Keratinocyte (primary cell): Measurements from ENCODE around the gene SULT1B1. TPM values are rescaled to one million over a fixed set of nuclear protein-coding genes. Genes with fewer than 3 reads are reported as not detected.

Source experiments
- DNase-seq: peaks from one replicate; pipeline ENCODE4 v3.0.0-alpha.2; 2011; ENCODE audit warnings: low read depth, missing footprints, low spot score
- FAIRE-seq: peaks from 2 replicates; lab custom pipeline; 2011; peaks lifted over from hg19 to GRCh38; lab: Jason Lieb, UNC
- H2AFZ ChIP-seq: 2 replicates; pipeline ENCODE4 v1.6.0; 2012; ENCODE audit warnings: low read length, control low read depth, inconsistent platforms; ENCODE audit not compliant: control insufficient read depth
- H3K27ac ChIP-seq: 2 replicates; pipeline ENCODE4 v1.5.1; 2011; ENCODE audit warnings: low read length; ENCODE audit not compliant: control insufficient read depth, insufficient read depth
- H3K27me3 ChIP-seq: 3 replicates; pipeline ENCODE4 v1.6.0; 2011; ENCODE audit warnings: low read length; ENCODE audit not compliant: control insufficient read depth, insufficient read depth; ENCODE audit errors: extremely low read depth
- H3K36me3 ChIP-seq, 2 experiments: 2 replicates in 1 of 2; 3 replicates in 1 of 2; pipeline ENCODE4 v1.5.1; 2011; ENCODE audit warnings: low read length in 2 of 2, mild to moderate bottlenecking in 1 of 2; ENCODE audit not compliant: control insufficient read depth in 2 of 2, insufficient read depth in 2 of 2; ENCODE audit errors: extremely low read depth in 1 of 2
- H3K4me1 ChIP-seq: 3 replicates; pipeline ENCODE4 v1.5.1; 2011; ENCODE audit warnings: low read length; ENCODE audit not compliant: control insufficient read depth, insufficient read depth; ENCODE audit errors: extremely low read depth
- H3K4me2 ChIP-seq: 3 replicates; pipeline ENCODE4 v1.6.0; 2011; ENCODE audit warnings: low read depth, low read length; ENCODE audit not compliant: control insufficient read depth, insufficient read depth; ENCODE audit errors: extremely low read depth
- H3K4me3 ChIP-seq, 3 experiments: fragments of 200-600 bp in 1 of 3; sonication (generic) in 1 of 3; 2 replicates in 2 of 3; 3 replicates in 1 of 3; pipeline ENCODE4 v1.5.1; 2011 to 2016; ENCODE audit warnings: low read length in 3 of 3, mild to moderate bottlenecking in 3 of 3, control low read depth in 2 of 3, inconsistent platforms in 1 of 3, low read depth in 1 of 3, mixed read lengths in 1 of 3, mixed run types in 1 of 3, moderate library complexity in 1 of 3; ENCODE audit not compliant: control insufficient read depth in 2 of 3, insufficient read depth in 2 of 3; ENCODE audit errors: extremely low read depth in 1 of 3
- H3K79me2 ChIP-seq: 2 replicates; pipeline ENCODE4 v1.6.0; 2012; ENCODE audit warnings: low read length; ENCODE audit not compliant: control insufficient read depth, insufficient read depth
- H3K9ac ChIP-seq: 3 replicates; pipeline ENCODE4 v1.6.0; 2011; ENCODE audit warnings: low read length; ENCODE audit not compliant: control insufficient read depth, insufficient read depth; ENCODE audit errors: extremely low read depth
- H3K9me1 ChIP-seq: 3 replicates; pipeline ENCODE4 v1.6.0; 2011; ENCODE audit warnings: low read length; ENCODE audit not compliant: control insufficient read depth, insufficient read depth; ENCODE audit errors: extremely low read depth
- H3K9me3 ChIP-seq: 2 replicates; pipeline ENCODE4 v1.5.1; 2012; ENCODE audit warnings: low read depth, low read length; ENCODE audit not compliant: control insufficient read depth
- H4K20me1 ChIP-seq: 3 replicates; pipeline ENCODE4 v1.6.0; 2011; ENCODE audit warnings: low read length; ENCODE audit not compliant: control insufficient read depth, insufficient read depth; ENCODE audit errors: extremely low read depth
- CTCF ChIP-seq, 3 experiments: IDR thresholded peaks in 1 of 3; conservative IDR thresholded peaks in 1 of 3; optimal IDR thresholded peaks in 1 of 3; 2 replicates in 2 of 3; 3 replicates in 1 of 3; pipeline versions ENCODE3 to v1.5.1; 2011; ENCODE audit warnings: low read length in 3 of 3, mild to moderate bottlenecking in 3 of 3, moderate library complexity in 2 of 3, control low read depth in 1 of 3, inconsistent platforms in 1 of 3; ENCODE audit not compliant: insufficient read depth in 2 of 3; ENCODE audit errors: extremely low read depth in 1 of 3
- EZH2 ChIP-seq: IDR thresholded peaks from one replicate; pipeline ENCODE4 v1.6.1; 2012; ENCODE audit warnings: inconsistent platforms, mild to moderate bottlenecking, low read length, moderate library complexity
- dilution Hi-C: fragments of 300-500 bp; cut with MboI; formaldehyde crosslinking; loops from one replicate; pipeline ENCODE4 v1.7.0; 2020; ENCODE audit warnings: low sequenced_read_pairs; ENCODE audit not compliant: extremely low pct_ligation_motif_present
- polyA plus RNA-seq, 5 experiments: library from polyadenylated mRNA; depleted of rRNA in 3 of 5; stranded (reverse) in 3 of 5; stranded (forward) in 1 of 5; unstranded in 1 of 5; fragments of >200 nt; gene quantifications; 1 replicate in 1 of 5; 2 replicates in 3 of 5; 3 replicates in 1 of 5; pipeline versions ENCODE4 v1.2.1 to v1.2.3, GENCODE V29; 2011 to 2012; ENCODE audit warnings: missing spikeins in 2 of 5, low read depth in 1 of 5, low replicate concordance in 1 of 5

The SULT1B1 gene
- polyA plus RNA-seq, 1 donor (not counting 4 experiments of a cell fraction or from before 2014, with no cell fraction given) = 0.39 TPM

GRCh38 chr4:69718396-69719271 lies 41.8 kb downstream of the SULT1B1 start:
- peaks cover 15% of the 10 kb centered on the region for H3K4me1 ChIP-seq
- H3K4me2 ChIP-seq = peak overlapping the region; percentile 43
- H3K27me3 ChIP-seq = no peaks in the 10 kb centered on the region
- no peaks in the 10 kb centered on the region for H4K20me1 ChIP-seq
- dilution Hi-C loops = loop anchor here (10.0 kb wide), 1 partner anchor 96 kb away; no protein-coding TSS in a partner anchor
- no peaks in the 10 kb centered on the region for H3K9me1 ChIP-seq
- no peak overlapping the region for H3K4me3 ChIP-seq
- TF ChIP-seq EZH2 (no peak), CTCF (optimal IDR thresholded peaks at IDR 0.05 in 1 of 3, IDR thresholded peaks at IDR 0.05 in 1 of 3, conservative IDR thresholded peaks at IDR 0.05 in 1 of 3; ENCODE audit: extremely low read depth in 1 of 3, insufficient read depth in 2 of 3, low read length in 3 of 3) (no peak)
- no peak overlapping the region for H2AFZ ChIP-seq
- no peaks in the 10 kb centered on the region for H3K9me3 ChIP-seq
- no peak overlapping the region for H3K9ac ChIP-seq
- FAIRE-seq (peak; percentile 34), DNase-seq (no peak)
- H3K36me3 ChIP-seq = no peaks in the 10 kb centered on the region
- peak overlapping the region; percentile 13 for H3K27ac ChIP-seq
- no peaks in the 10 kb centered on the region for H3K79me2 ChIP-seq

GRCh38 chr4:69717778-69718177 lies 42.6 kb downstream of the SULT1B1 start:
- Histone ChIP-seq H3K36me3 (no peaks in the 10 kb centered on the region), H3K9me1 (no peaks in the 10 kb centered on the region), H3K4me2 (peak overlapping the region; percentile 9), H3K27ac (no peak overlapping the region), H3K9ac (no peak overlapping the region), H3K4me3 (no peak overlapping the region), H4K20me1 (no peaks in the 10 kb centered on the region), H3K79me2 (no peaks in the 10 kb centered on the region), H2AFZ (peak overlapping the region; percentile 35), H3K9me3 (no peaks in the 10 kb centered on the region), H3K27me3 (no peaks in the 10 kb centered on the region), H3K4me1 (peaks cover 15% of the 10 kb centered on the region)
- DNase-seq (no peak), FAIRE-seq (no peak)
- no peak for TF ChIP-seq EZH2
- TF ChIP-seq CTCF (optimal IDR thresholded peaks at IDR 0.05 in 1 of 3, IDR thresholded peaks at IDR 0.05 in 1 of 3, conservative IDR thresholded peaks at IDR 0.05 in 1 of 3; ENCODE audit: extremely low read depth in 1 of 3, insufficient read depth in 2 of 3, low read length in 3 of 3) = no peak
- dilution Hi-C loops = loop anchor here (10.0 kb wide), 1 partner anchor 97 kb away; no protein-coding TSS in a partner anchor
